H9 (cell line): ENCODE measurements around the gene SAP25. TPM values are rescaled to one million over a fixed set of nuclear protein-coding genes. Genes with fewer than 3 reads are reported as not detected.

Experiments
- DNase-seq: peaks from one replicate; pipeline ENCODE4 v3.0.0-alpha.2; 2017
- H2AFZ ChIP-seq: one replicate; pipeline ENCODE4 v1.6.1; 2013; ENCODE audit warnings: mild to moderate bottlenecking, low read length, control low read depth, moderate library complexity
- H2AK5ac ChIP-seq: 2 replicates; pipeline ENCODE4 v1.6.1; 2013; ENCODE audit warnings: low read length, control low read depth, mixed read lengths; ENCODE audit not compliant: insufficient read length
- H2BK120ac ChIP-seq: one replicate; pipeline ENCODE4 v1.6.1; 2013; ENCODE audit warnings: low read depth, mild to moderate bottlenecking, low read length, control low read depth, inconsistent platforms; ENCODE audit not compliant: poor library complexity, severe bottlenecking
- H2BK12ac ChIP-seq: 2 replicates; pipeline ENCODE4 v1.6.1; 2013; ENCODE audit warnings: low read length, control low read depth, mixed read lengths, low read depth; ENCODE audit not compliant: insufficient read length
- H2BK15ac ChIP-seq: 2 replicates; pipeline ENCODE4 v1.6.1; 2013; ENCODE audit warnings: low read depth, low read length, control low read depth
- H2BK20ac ChIP-seq: one replicate; pipeline ENCODE4 v1.6.1; 2013; ENCODE audit warnings: low read depth, mild to moderate bottlenecking, low read length, control low read depth, inconsistent platforms; ENCODE audit not compliant: poor library complexity, severe bottlenecking
- H2BK5ac ChIP-seq: 2 replicates; pipeline ENCODE4 v1.6.1; 2013; ENCODE audit warnings: low read length, control low read depth, mixed read lengths; ENCODE audit not compliant: insufficient read length
- H3K14ac ChIP-seq: 2 replicates; pipeline ENCODE4 v1.6.1; 2013; ENCODE audit warnings: low read length, control low read depth; ENCODE audit not compliant: insufficient read depth
- H3K18ac ChIP-seq: 2 replicates; pipeline ENCODE4 v1.6.1; 2013; ENCODE audit warnings: low read depth, mild to moderate bottlenecking, mixed read lengths, low read length, control low read depth; ENCODE audit not compliant: insufficient read length
- H3K23ac ChIP-seq: 2 replicates; pipeline ENCODE4 v1.6.1; 2013; ENCODE audit warnings: low read length, control low read depth, mixed read lengths, low read depth; ENCODE audit not compliant: insufficient read length
- H3K23me2 ChIP-seq: 2 replicates; pipeline ENCODE4 v1.6.1; 2013; ENCODE audit warnings: low read depth, mild to moderate bottlenecking, mixed read lengths, low read length, control low read depth; ENCODE audit not compliant: insufficient read length, poor library complexity, severe bottlenecking
- H3K27ac ChIP-seq: 2 replicates; pipeline ENCODE4 v1.5.1; 2013; ENCODE audit warnings: low read length, control low read depth, mixed read lengths, low read depth; ENCODE audit not compliant: insufficient read length
- H3K27me3 ChIP-seq: 2 replicates; pipeline ENCODE4 v1.6.1; 2013; ENCODE audit warnings: low read length, control low read depth, inconsistent platforms; ENCODE audit not compliant: insufficient read depth
- H3K4ac ChIP-seq: 2 replicates; pipeline ENCODE4 v1.6.1; 2013; ENCODE audit warnings: low read depth, mild to moderate bottlenecking, control low read depth, inconsistent platforms, low read length, moderate library complexity
- H3K4me1 ChIP-seq: 2 replicates; pipeline ENCODE4 v1.6.1; 2013; ENCODE audit warnings: low read length, control low read depth, inconsistent platforms; ENCODE audit not compliant: insufficient read depth
- H3K4me2 ChIP-seq: 2 replicates; pipeline ENCODE4 v1.6.1; 2013; ENCODE audit warnings: low read length, control low read depth, mixed read lengths; ENCODE audit not compliant: insufficient read length, insufficient read depth
- H3K56ac ChIP-seq: 2 replicates; pipeline ENCODE4 v1.6.1; 2013; ENCODE audit warnings: low read depth, mild to moderate bottlenecking, mixed read lengths, low read length, control low read depth; ENCODE audit not compliant: insufficient read length
- H3K79me1 ChIP-seq: 2 replicates; pipeline ENCODE4 v1.6.1; 2013; ENCODE audit warnings: low read depth, mild to moderate bottlenecking, moderate library complexity, low read length, control low read depth, inconsistent platforms; ENCODE audit not compliant: insufficient read depth, poor library complexity, severe bottlenecking
- H3K79me2 ChIP-seq: 2 replicates; pipeline ENCODE4 v1.6.1; 2013; ENCODE audit warnings: low read length, control low read depth, inconsistent platforms; ENCODE audit not compliant: insufficient read depth
- H3K9ac ChIP-seq: 2 replicates; pipeline ENCODE4 v1.6.1; 2013; ENCODE audit warnings: low read length, control low read depth, mixed read lengths; ENCODE audit not compliant: insufficient read length; ENCODE audit errors: extremely low read depth
- H3K9me3 ChIP-seq: one replicate; pipeline ENCODE4 v1.6.1; 2013; ENCODE audit warnings: low read depth, low read length, inconsistent platforms; ENCODE audit not compliant: control insufficient read depth
- H3T11ph ChIP-seq: one replicate; pipeline ENCODE4 v1.6.1; 2013; ENCODE audit warnings: mild to moderate bottlenecking, low read length, control low read depth, inconsistent platforms
- H4K20me1 ChIP-seq: one replicate; pipeline ENCODE4 v1.6.1; 2013; ENCODE audit not compliant: control insufficient read depth, insufficient read length, insufficient read depth
- H4K5ac ChIP-seq: 2 replicates; pipeline ENCODE4 v1.6.1; 2013; ENCODE audit warnings: low read depth, mild to moderate bottlenecking, mixed read lengths, low read length, control low read depth; ENCODE audit not compliant: insufficient read length
- H4K8ac ChIP-seq: replicated peaks from 2 replicates; pipeline ENCODE4 v1.6.1; 2013; ENCODE audit warnings: low read length, control low read depth, mixed read lengths, low read depth; ENCODE audit not compliant: insufficient read length
- H4K91ac ChIP-seq: 2 replicates; pipeline ENCODE4 v1.6.1; 2013; ENCODE audit warnings: low read depth, mild to moderate bottlenecking, moderate library complexity, mixed read lengths, low read length, control low read depth; ENCODE audit not compliant: insufficient read length
- H3K27ac Mint-ChIP-seq, 3 experiments: 2 replicates in 2 of 3; 3 replicates in 1 of 3; pipeline ENCODE4 v1.8.0; 2020 to 2021; ENCODE audit warnings: mixed read lengths in 3 of 3, mild to moderate bottlenecking in 1 of 3, moderate library complexity in 1 of 3
- H3K27me3 Mint-ChIP-seq: 2 replicates; pipeline ENCODE4 v1.8.0; 2021; ENCODE audit warnings: low read depth, mild to moderate bottlenecking, moderate library complexity, mixed read lengths
- H3K36me3 Mint-ChIP-seq, 3 experiments: 2 replicates in 2 of 3; 3 replicates in 1 of 3; pipeline ENCODE4 v1.8.0; 2020 to 2021; ENCODE audit warnings: low read depth in 3 of 3, mixed read lengths in 3 of 3; ENCODE audit not compliant: insufficient read depth in 1 of 3
- H3K4me1 Mint-ChIP-seq, 2 experiments: 2 replicates each; pipeline ENCODE4 v1.8.0; 2020; ENCODE audit warnings: mixed read lengths in 2 of 2
- H3K4me3 Mint-ChIP-seq, 2 experiments: 2 replicates in 1 of 2; 3 replicates in 1 of 2; pipeline ENCODE4 v1.8.0; 2020 to 2021; ENCODE audit warnings: mild to moderate bottlenecking in 2 of 2, mixed read lengths in 2 of 2, moderate library complexity in 1 of 2
- H3K9me3 Mint-ChIP-seq, 2 experiments: 2 replicates in 1 of 2; 3 replicates in 1 of 2; pipeline ENCODE4 v1.8.0; 2020; ENCODE audit warnings: mild to moderate bottlenecking in 2 of 2, mixed read lengths in 2 of 2, moderate library complexity in 1 of 2
- WGBS: extraction: QIAGEN DNeasy Blood & Tissue Kit; methylation state at CpG from one replicate; pipeline ENCODE4 v1.1.7; 2013; ENCODE audit warnings: missing lambda C conversion rate, low lambda C conversion rate, mixed read lengths; ENCODE audit not compliant: insufficient read length; ENCODE audit errors: extremely low coverage; 5-methylcytosine and 5-hydroxymethylcytosine counted together
- total RNA-seq: library from RNA; stranded (reverse); gene quantifications from 2 replicates; pipeline ENCODE4 v1.2.1, GENCODE V29; 2021
- TF ChIP-seq, protein P1 (sequence below): fragments of 200-600 bp; sonication (generic); conservative IDR thresholded peaks from 3 replicates; pipeline ENCODE4 v1.8.0; 2021; ENCODE audit warnings: antibody characterized with exemption, mild to moderate bottlenecking

The SAP25 gene
- total RNA-seq, 1 experiment from 2014 or later = 4.2 TPM

DNA sequence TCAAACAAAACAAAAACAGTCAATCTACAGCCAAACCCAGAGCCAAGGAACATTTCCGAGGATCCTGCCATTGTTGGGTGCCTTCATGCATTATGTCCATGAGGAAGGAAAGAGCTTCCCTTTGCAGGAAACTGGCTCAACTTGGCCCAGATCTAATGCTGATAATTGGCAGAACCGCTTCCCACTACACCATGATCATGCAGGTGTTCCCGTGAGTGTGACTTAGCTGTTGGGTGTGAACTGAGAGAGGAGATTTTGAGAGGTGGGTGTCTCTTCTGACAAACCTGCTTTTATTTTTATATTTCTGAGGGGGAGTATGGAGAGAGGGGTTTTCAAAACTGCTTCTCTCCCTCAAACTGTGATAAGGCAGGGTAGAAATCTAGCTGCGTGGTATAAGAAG, 14.6 kb downstream of the SAP25 start:
- no CpG with 5 or more reads among the region's 4 CpGs for WGBS
- no peak overlapping the region for H3K9ac ChIP-seq
- Mint-ChIP-seq H3K27ac (peak overlapping the region in 1 of 3 experiments; percentile 70; a peak in 3 of 7 replicates), H3K9me3 (no peaks in the 10 kb centered on the region), H3K4me1 (peaks cover 4 to 5% of the 10 kb centered on the region in 2 experiments), H3K27me3 (no peaks in the 10 kb centered on the region), H3K36me3 (peaks cover 0 to 26% (median 19%) of the 10 kb centered on the region in 3 experiments; a peak in 5 of 7 replicates), H3K4me3 (no peak overlapping the region)
- no peak overlapping the region for H3K27ac ChIP-seq
- no peak overlapping the region for H3K14ac ChIP-seq
- no peak overlapping the region for H4K5ac ChIP-seq
- no peak overlapping the region for H2BK12ac ChIP-seq
- H3K23ac ChIP-seq = no peak overlapping the region
- DNase-seq = no peak
- no peaks in the 10 kb centered on the region for H3K79me1 ChIP-seq
- H2BK15ac ChIP-seq = no peak overlapping the region
- no peak overlapping the region for H2BK20ac ChIP-seq
- H4K8ac ChIP-seq = no peak overlapping the region
- H2AFZ ChIP-seq = no peak overlapping the region
- H3K9me3 ChIP-seq = no peaks in the 10 kb centered on the region
- H3K23me2 ChIP-seq = no peaks in the 10 kb centered on the region
- no peak overlapping the region for H3K56ac ChIP-seq
- H4K91ac ChIP-seq = no peak overlapping the region
- no peaks in the 10 kb centered on the region for H4K20me1 ChIP-seq
- H2AK5ac ChIP-seq = no peak overlapping the region
- TF ChIP-seq, protein P1, sequence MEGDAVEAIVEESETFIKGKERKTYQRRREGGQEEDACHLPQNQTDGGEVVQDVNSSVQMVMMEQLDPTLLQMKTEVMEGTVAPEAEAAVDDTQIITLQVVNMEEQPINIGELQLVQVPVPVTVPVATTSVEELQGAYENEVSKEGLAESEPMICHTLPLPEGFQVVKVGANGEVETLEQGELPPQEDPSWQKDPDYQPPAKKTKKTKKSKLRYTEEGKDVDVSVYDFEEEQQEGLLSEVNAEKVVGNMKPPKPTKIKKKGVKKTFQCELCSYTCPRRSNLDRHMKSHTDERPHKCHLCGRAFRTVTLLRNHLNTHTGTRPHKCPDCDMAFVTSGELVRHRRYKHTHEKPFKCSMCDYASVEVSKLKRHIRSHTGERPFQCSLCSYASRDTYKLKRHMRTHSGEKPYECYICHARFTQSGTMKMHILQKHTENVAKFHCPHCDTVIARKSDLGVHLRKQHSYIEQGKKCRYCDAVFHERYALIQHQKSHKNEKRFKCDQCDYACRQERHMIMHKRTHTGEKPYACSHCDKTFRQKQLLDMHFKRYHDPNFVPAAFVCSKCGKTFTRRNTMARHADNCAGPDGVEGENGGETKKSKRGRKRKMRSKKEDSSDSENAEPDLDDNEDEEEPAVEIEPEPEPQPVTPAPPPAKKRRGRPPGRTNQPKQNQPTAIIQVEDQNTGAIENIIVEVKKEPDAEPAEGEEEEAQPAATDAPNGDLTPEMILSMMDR = no peak
- no peak overlapping the region for H3K18ac ChIP-seq
- no peaks in the 10 kb centered on the region for H3K4me1 ChIP-seq
- H3K27me3 ChIP-seq = no peaks in the 10 kb centered on the region
- H3K4ac ChIP-seq = no peak overlapping the region
- no peak overlapping the region for H2BK5ac ChIP-seq
- H3K79me2 ChIP-seq = no peaks in the 10 kb centered on the region
- H3T11ph ChIP-seq = no peak overlapping the region
- no peak overlapping the region for H3K4me2 ChIP-seq
- H2BK120ac ChIP-seq = no peak overlapping the region
